Measurements from ENCODE around the gene AGRN. TPM values are rescaled to one million over a fixed set of nuclear protein-coding genes. Genes with fewer than 3 reads are reported as not detected.

The AGRN gene
- total RNA-seq, 2 experiments from 2014 or later, result 33.2 to 35.6 TPM

- no peaks in the 10 kb centered on the region for H3K36me3 Mint-ChIP-seq
- no peak overlapping the region for H3K27ac Mint-ChIP-seq
- H3K4me3 Mint-ChIP-seq, result no peak overlapping the region
- intact Hi-C loops (cut with micrococcal nuclease), result no loop called here
- no peak for DNase-seq
- POLR2A ChIA-PET, result no interaction called here
- no peaks in the 10 kb centered on the region for H3K9me3 Mint-ChIP-seq
- H3K27me3 Mint-ChIP-seq, result peaks cover 29% of the 10 kb centered on the region
- peaks cover 7% of the 10 kb centered on the region for H3K4me1 Mint-ChIP-seq (ENCODE audit: low read depth)
- CTCF ChIA-PET, result interaction anchor here (0.6 to 2.1 kb wide), 4 partner anchors 14 to 279 kb away, joined by 3 to 10 read pairs (median 4); no protein-coding TSS in a partner anchor
These were observed 21.8 kb upstream of the AGRN start for GRCh38 chr1:997993-998744.

DNA sequence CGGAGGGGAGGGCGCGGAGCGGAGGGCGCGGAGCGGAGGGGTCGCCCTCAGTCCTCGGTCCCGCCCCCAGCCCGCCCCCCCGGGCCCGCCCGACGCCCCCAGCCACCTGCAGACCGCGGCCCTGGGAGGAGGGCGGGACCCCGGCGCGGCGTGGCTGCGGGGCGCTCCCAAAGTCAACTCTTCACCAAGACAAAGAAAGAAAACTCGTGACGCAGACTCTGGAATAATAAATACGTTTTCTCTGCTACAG, 21.2 kb upstream of the AGRN start:
- H3K36me3 Mint-ChIP-seq, result no peaks in the 10 kb centered on the region
- peaks cover 7% of the 10 kb centered on the region for H3K4me1 Mint-ChIP-seq (ENCODE audit: low read depth)
- no peak for DNase-seq
- H3K27ac Mint-ChIP-seq, result no peak overlapping the region
- POLR2A ChIA-PET, result no interaction called here
- CTCF ChIA-PET, result interaction anchor here (0.7 kb wide), 1 partner anchor 140 kb away, joined by 3 read pairs; no protein-coding TSS in a partner anchor
- H3K27me3 Mint-ChIP-seq, result peaks cover 33% of the 10 kb centered on the region
- intact Hi-C loops (cut with micrococcal nuclease), result no loop called here
- no peaks in the 10 kb centered on the region for H3K9me3 Mint-ChIP-seq
- no peak overlapping the region for H3K4me3 Mint-ChIP-seq

- Mint-ChIP-seq H3K27ac (no peak overlapping the region), H3K27me3 (peaks cover 33% of the 10 kb centered on the region), H3K9me3 (no peaks in the 10 kb centered on the region), H3K36me3 (no peaks in the 10 kb centered on the region), H3K4me1 (ENCODE audit: low read depth) (peaks cover 7% of the 10 kb centered on the region), H3K4me3 (no peak overlapping the region)
- intact Hi-C loops (cut with micrococcal nuclease), result no loop called here
- no peak for DNase-seq
- POLR2A ChIA-PET, result no interaction called here
- CTCF ChIA-PET, result interaction anchor here (1.0 kb wide), 1 partner anchor 15 kb away, joined by 4 read pairs; no protein-coding TSS in a partner anchor
These were observed 20.8 kb upstream of the AGRN start for GRCh38 chr1:998995-999724.

DNA sequence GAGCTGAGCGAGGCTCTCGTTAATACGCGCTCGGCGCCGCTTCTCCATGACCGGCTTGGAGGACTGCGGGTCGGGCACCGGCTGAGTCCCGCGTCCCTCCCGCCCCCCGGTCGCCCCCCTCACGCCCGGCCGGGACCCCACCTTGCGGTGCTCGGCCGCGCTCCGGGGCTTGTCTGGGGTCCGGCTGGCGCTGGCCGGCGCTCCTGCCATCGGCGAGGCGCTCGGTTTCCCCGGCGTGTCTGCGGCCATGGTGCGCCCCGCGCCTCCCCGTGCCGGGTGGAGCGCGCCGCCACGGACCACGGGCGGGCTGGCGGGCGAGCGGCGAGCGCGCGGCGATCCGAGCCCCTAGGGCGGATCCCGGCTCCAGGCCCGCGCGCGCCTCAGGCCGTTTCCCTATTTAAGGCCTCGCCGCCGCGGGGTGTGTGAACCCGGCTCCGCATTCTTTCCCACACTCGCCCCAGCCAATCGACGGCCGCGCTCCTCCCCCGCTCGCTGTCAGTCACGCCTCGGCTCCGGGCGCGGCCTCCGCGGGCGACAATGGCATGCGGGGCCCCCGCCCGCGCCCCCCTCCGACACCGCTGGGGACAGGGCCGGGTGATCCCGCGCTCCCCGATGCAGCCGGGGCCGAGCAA, 20.1 kb upstream of the AGRN start, which contains the start of gene HES4:
TSS of gene HES4 (minus strand) at position 373 of the 632 bp plus-strand sequence. CDS start at position 249, 124 bp downstream.
- Mint-ChIP-seq H3K4me3 (peak within 1 kb of the TSS; percentile 60), H3K36me3 (no peaks in the 10 kb centered on the region), H3K27ac (no peak within 1 kb of the TSS), H3K27me3 (peaks cover 33% of the 10 kb centered on the region), H3K4me1 (ENCODE audit: low read depth) (peaks cover 11% of the 10 kb centered on the region), H3K9me3 (no peaks in the 10 kb centered on the region)
- DNase-seq, result peak; percentile 68
- CTCF ChIA-PET, result interaction anchor here (1.0 kb wide), 1 partner anchor 16 kb away, joined by 4 read pairs; no protein-coding TSS in a partner anchor
- POLR2A ChIA-PET, result no interaction called here
- intact Hi-C loops (cut with micrococcal nuclease), result no loop called here

DNA sequence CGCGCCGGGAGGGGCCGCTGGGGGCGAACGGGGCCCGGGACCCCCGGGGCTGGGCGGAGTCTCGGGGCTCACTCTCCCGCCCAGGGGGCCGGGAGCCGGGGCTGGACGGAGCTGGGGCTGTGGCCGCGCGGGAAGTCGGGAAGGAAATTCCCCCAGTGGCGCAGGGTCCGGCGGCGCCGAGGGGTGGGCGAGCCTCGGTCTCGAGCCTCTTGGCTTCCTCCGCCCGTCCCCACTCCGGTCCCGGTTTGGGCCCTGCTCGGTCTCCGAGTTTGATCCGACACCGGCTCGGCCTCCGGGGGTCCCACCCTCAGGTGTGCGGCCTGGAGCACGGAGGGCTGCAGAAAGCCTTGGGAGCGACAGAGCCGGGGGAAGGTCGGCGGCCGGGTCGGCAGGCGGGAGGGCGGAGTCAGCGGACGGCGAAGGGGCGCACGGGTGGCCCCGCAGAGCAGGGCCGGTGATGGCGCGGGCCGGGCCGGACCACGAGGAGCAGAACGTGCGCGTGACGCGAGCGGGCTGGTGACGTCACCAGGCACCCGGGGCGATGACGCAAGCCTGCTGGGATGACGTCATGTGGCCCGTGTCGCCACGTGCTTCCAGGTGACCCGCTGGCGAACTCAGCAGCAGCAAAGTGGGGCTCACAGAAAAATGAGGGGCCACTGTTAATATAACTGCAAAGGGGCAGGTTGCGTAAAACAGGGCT, 19.4 kb upstream of the AGRN start:
- H3K27ac Mint-ChIP-seq, result no peak overlapping the region
- POLR2A ChIA-PET, result interaction anchor here (1.5 kb wide), 1 partner anchor 13 kb away, joined by 4 read pairs; the partner anchor contains the start of gene ISG15
- H3K9me3 Mint-ChIP-seq, result no peaks in the 10 kb centered on the region
- peak; percentile 76 for DNase-seq
- peaks cover 35% of the 10 kb centered on the region for H3K27me3 Mint-ChIP-seq
- peak overlapping the region; percentile 60 for H3K4me3 Mint-ChIP-seq
- CTCF ChIA-PET, result interaction anchor here (0.6 to 3.6 kb wide), 6 partner anchors 8 to 438 kb away, joined by 3 to 33 read pairs (median 13); partner anchors contain the start of gene ISG15
- H3K4me1 Mint-ChIP-seq (ENCODE audit: low read depth), result peaks cover 16% of the 10 kb centered on the region
- intact Hi-C loops (cut with micrococcal nuclease), result no loop called here
- H3K36me3 Mint-ChIP-seq, result no peaks in the 10 kb centered on the region

- H3K27ac Mint-ChIP-seq, result no peak overlapping the region
- no peak for DNase-seq
- peaks cover 34% of the 10 kb centered on the region for H3K27me3 Mint-ChIP-seq
- H3K4me3 Mint-ChIP-seq, result no peak overlapping the region
- H3K4me1 Mint-ChIP-seq (ENCODE audit: low read depth), result peaks cover 13% of the 10 kb centered on the region
- H3K36me3 Mint-ChIP-seq, result no peaks in the 10 kb centered on the region
- POLR2A ChIA-PET, result interaction anchor here (1.3 to 1.5 kb wide), 2 partner anchors 12 to 15 kb away, joined by 3 to 4 read pairs; partner anchors contain the start of gene ISG15
- H3K9me3 Mint-ChIP-seq, result no peaks in the 10 kb centered on the region
- intact Hi-C loops (cut with micrococcal nuclease), result no loop called here
- CTCF ChIA-PET, result interaction anchor here (0.6 to 3.6 kb wide), 12 partner anchors 9 to 437 kb away, joined by 3 to 33 read pairs (median 5); partner anchors contain the start of gene ISG15
These were observed 18.7 kb upstream of the AGRN start for GRCh38 chr1:1001057-1001783.

DNA sequence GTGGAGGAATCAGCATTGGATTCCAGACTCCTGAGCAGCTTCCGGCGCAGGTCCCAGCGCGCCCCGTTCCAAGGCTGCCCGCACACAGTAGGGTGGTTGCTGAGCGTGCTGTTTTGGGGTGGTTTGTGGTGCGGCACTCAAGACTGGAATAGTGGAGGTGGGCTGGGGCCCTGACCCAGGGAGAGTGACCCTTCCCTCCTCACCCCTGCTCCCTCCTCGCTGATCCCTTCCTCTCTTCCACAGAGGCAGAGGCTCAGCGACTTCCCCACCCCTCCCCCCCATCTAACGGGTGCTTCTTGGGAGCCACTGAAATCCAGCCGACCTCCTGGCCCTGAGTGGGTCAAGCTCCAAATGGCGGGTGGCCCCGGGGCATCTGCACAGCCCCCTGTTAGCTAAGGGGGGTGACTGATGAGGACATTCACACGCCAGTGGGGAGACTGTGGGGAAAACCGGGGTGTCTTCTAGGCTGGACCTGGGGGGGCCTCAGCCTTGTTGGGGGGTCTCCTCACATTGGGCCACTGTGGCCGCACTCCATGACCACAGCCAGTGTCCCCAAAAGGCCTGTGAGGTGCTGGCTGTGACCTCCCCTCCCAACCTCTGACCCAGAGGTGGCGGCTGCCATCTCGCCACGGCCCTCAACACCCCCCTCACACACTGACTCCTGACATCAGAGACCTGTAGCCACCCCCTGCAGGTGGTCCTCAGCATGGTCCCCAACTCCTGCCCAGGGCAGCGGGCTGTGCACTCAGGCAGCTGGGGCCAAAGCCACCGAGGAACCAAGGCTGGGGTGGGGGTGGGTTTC, 16.1 kb upstream of the AGRN start:
- POLR2A ChIA-PET, result no interaction called here
- intact Hi-C loops (cut with micrococcal nuclease), result no loop called here
- Mint-ChIP-seq H3K27me3 (peaks cover 32% of the 10 kb centered on the region), H3K27ac (no peak overlapping the region), H3K9me3 (no peaks in the 10 kb centered on the region), H3K4me1 (ENCODE audit: low read depth) (peaks cover 13% of the 10 kb centered on the region), H3K4me3 (no peak overlapping the region), H3K36me3 (no peaks in the 10 kb centered on the region)
- CTCF ChIA-PET, result interaction anchor here (2.0 to 3.6 kb wide), 4 partner anchors 11 to 20 kb away, joined by 9 to 33 read pairs (median 24); partner anchors contain the start of genes AGRN and ISG15
- DNase-seq, result no peak

GRCh38 chr1:1004420-1004779, 15.5 kb upstream of the AGRN start:
- intact Hi-C loops (cut with micrococcal nuclease), result no loop called here
- no peaks in the 10 kb centered on the region for H3K36me3 Mint-ChIP-seq

GRCh38 chr1:1004780-1005697, 14.9 kb upstream of the AGRN start:
- peaks cover 33% of the 10 kb centered on the region for H3K27me3 Mint-ChIP-seq
- CTCF ChIA-PET, result no interaction called here
- POLR2A ChIA-PET, result no interaction called here
- H3K9me3 Mint-ChIP-seq, result no peaks in the 10 kb centered on the region
- H3K27ac Mint-ChIP-seq, result no peak overlapping the region
- H3K36me3 Mint-ChIP-seq, result no peaks in the 10 kb centered on the region
- no peak for DNase-seq
- no peak overlapping the region for H3K4me3 Mint-ChIP-seq
- peaks cover 17% of the 10 kb centered on the region for H3K4me1 Mint-ChIP-seq (ENCODE audit: low read depth)
- intact Hi-C loops (cut with micrococcal nuclease), result no loop called here

More at GRCh38 chr1:1004420-1004779, 15.5 kb upstream of the AGRN start:
- ChIA-PET CTCF (no interaction called here), POLR2A (no interaction called here)
- DNase-seq, result no peak
- no peaks in the 10 kb centered on the region for H3K9me3 Mint-ChIP-seq
- peaks cover 35% of the 10 kb centered on the region for H3K27me3 Mint-ChIP-seq
- no peak overlapping the region for H3K4me3 Mint-ChIP-seq
- no peak overlapping the region for H3K27ac Mint-ChIP-seq
- peaks cover 17% of the 10 kb centered on the region for H3K4me1 Mint-ChIP-seq (ENCODE audit: low read depth)

DNA sequence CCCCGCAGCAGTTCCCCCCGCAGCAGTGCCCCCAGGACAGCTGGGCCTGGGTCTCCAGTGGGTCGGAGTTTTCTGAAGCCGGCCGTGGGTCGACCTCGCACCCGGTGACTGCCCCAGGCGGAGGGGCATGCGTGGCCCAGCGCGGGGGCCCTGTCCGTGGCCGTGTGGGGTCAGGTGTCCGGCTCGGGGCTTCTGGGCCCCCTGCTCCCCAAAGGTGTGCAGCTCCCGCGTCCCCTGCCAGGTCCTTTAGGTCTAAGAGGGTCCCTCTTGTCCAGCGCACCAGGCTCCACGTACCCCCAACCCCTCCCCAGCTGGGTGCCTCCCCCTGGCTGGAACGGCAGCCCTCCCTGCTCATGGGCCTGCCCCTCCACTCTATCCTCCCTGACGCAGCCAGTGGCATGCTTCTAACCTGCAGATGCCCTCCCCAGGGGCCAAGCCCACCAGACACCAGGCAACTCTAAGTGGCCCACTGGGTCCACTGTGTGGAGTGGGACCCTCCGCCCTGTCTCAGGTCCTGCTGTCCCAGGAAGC, 14.1 kb upstream of the AGRN start:
- intact Hi-C loops (cut with micrococcal nuclease), result no loop called here
- POLR2A ChIA-PET, result no interaction called here

More for the DNA sequence above, 14.1 kb upstream of the AGRN start:
- DNase-seq, result no peak
- Mint-ChIP-seq H3K27me3 (peaks cover 30% of the 10 kb centered on the region), H3K4me1 (ENCODE audit: low read depth) (peaks cover 13% of the 10 kb centered on the region), H3K4me3 (no peak overlapping the region), H3K9me3 (no peaks in the 10 kb centered on the region), H3K36me3 (no peaks in the 10 kb centered on the region), H3K27ac (no peak overlapping the region)
- CTCF ChIA-PET, result no interaction called here

Data from activated CD4-positive, alpha-beta memory T cell treated with anti-CD3 and anti-CD28 coated beads for 36 hours (primary cell).